ENCODE results near the gene CAPZA1. TPM values are rescaled to one million over a fixed set of nuclear protein-coding genes. Genes with fewer than 3 reads are reported as not detected.
A peak's percentile ranks its signal among the peaks of the same experiment; 100 is the strongest.

The CAPZA1 gene
- polyA plus RNA-seq, 1 of the 3 experiments (the other 2 are of a cell fraction), result 50.8 TPM

- no peak for TF ChIP-seq REST (IDR thresholded peaks at IDR 0.05; ENCODE audit: low read depth, low read length)
- peak; percentile 0; the same call in 1 of the 2 replicates for TF ChIP-seq JUND (IDR thresholded peaks at IDR 0.05)
- TF ChIP-seq FOXM1 (IDR thresholded peaks at IDR 0.05; ENCODE audit: low read depth), result no peak
- peak; percentile 8; the same call in 1 of the 2 replicates for TF ChIP-seq TCF12 (IDR thresholded peaks at IDR 0.05)
- TF ChIP-seq CHD2 (IDR thresholded peaks at IDR 0.05; ENCODE audit: low read length, partially characterized antibody), result peak; percentile 20
- no peak for TF ChIP-seq YY1 (IDR thresholded peaks at IDR 0.05; ENCODE audit: low read depth)
- 0 out of 2 replicates have a peak, but pooled peaks have one; percentile 4 for TF ChIP-seq ELF1 (IDR thresholded peaks at IDR 0.05)
- TF ChIP-seq CTCF (IDR thresholded peaks at IDR 0.05), result no peak
- TF ChIP-seq RAD21 (IDR thresholded peaks at IDR 0.05; ENCODE audit: low read length), result no peak
- no peak for TF ChIP-seq TEAD4 (IDR thresholded peaks at IDR 0.05; ENCODE audit: borderline replicate concordance, insufficient read depth)
- no peak for TF ChIP-seq NRF1 (IDR thresholded peaks at IDR 0.05; ENCODE audit: low read depth, low read length)
Measured at GRCh38 chr1:112674440-112674985, 54.9 kb downstream of the CAPZA1 start, which contains the start of gene MOV10 (continued).

GRCh38 chr1:112674986-112675727 lies 55.5 kb downstream of the CAPZA1 start:
- Histone ChIP-seq H2AFZ (ENCODE audit: low read depth) (peak overlapping the region; percentile 60), H3K27me3 (ENCODE audit: insufficient read depth) (no peaks in the 10 kb centered on the region), H3K27ac (ENCODE audit: low read depth in 2 of 2, low read length in 1 of 2) (peak overlapping the region; percentile 75 to 94), H3F3A (replicated peaks; ENCODE audit: insufficient read depth) (peaks cover 22% of the 10 kb centered on the region), H3K9me3 (no peaks in the 10 kb centered on the region), H3K4me3 (ENCODE audit: low read depth in 2 of 2, low read length in 1 of 2) (peak overlapping the region; percentile 79 to 89), H3K79me2 (ENCODE audit: insufficient read depth) (peaks cover 44% of the 10 kb centered on the region), H3K4me2 (peak overlapping the region; percentile 80), H3K9me2 (no peaks in the 10 kb centered on the region), H3K9ac (peak overlapping the region; percentile 88), H3K36me3 (replicated peaks in 1 of 2; ENCODE audit: control insufficient read depth in 1 of 2, insufficient read depth in 2 of 2, low read length in 1 of 2) (peaks cover 18 to 23% of the 10 kb centered on the region in 2 experiments), H4K20me1 (ENCODE audit: insufficient read depth) (no peaks in the 10 kb centered on the region), H3K4me1 (ENCODE audit: control insufficient read depth in 1 of 2, insufficient read depth in 2 of 2, low read depth in 1 of 2, low read length in 1 of 2) (peaks cover 11 to 12% of the 10 kb centered on the region in 2 experiments; a peak in 3 of 4 replicates)
- POLR2A ChIA-PET, result interaction anchor here (0.5 to 2.1 kb wide), 17 partner anchors 11 to 364 kb away, joined by 3 to 14 read pairs (median 5); partner anchors contain the start of genes CAPZA1, CTTNBP2NL, PPM1J and RHOC
- 2% methylated on average over 21 of the region's 68 CpGs for WGBS (ENCODE audit: low lambda C conversion rate)
- DNase-seq, result peak; percentile 85
- TF ChIP-seq CTCF (IDR thresholded peaks at IDR 0.05) (0 out of 2 replicates have a peak, but pooled peaks have one; percentile 16), CHD2 (IDR thresholded peaks at IDR 0.05; ENCODE audit: low read length, partially characterized antibody) (peak; percentile 82), TAF1 (IDR thresholded peaks at IDR 0.05; ENCODE audit: borderline replicate concordance, low read depth, low read length) (peak; percentile 35; the same call in 1 of the 2 replicates), RXRA (IDR thresholded peaks at IDR 0.05; ENCODE audit: borderline replicate concordance, low read depth) (no peak), ZBTB33 (IDR thresholded peaks at IDR 0.05; ENCODE audit: borderline replicate concordance, low read depth) (0 out of 2 replicates have a peak, but pooled peaks have one; percentile 30), MXI1 (IDR thresholded peaks at IDR 0.05; ENCODE audit: low read depth, low read length) (0 out of 2 replicates have a peak, but pooled peaks have one; percentile 11), EP300 (IDR thresholded peaks at IDR 0.05; ENCODE audit: borderline replicate concordance in 1 of 2, low read depth in 1 of 2, low read length in 1 of 2) (peak in 1 of 2 experiments; percentile 20; a peak in 1 of 4 replicates), TEAD4 (IDR thresholded peaks at IDR 0.05; ENCODE audit: borderline replicate concordance, insufficient read depth) (no peak)
- CTCF ChIA-PET, result interaction anchor here (0.6 to 4.8 kb wide), 16 partner anchors 8 to 398 kb away, joined by 3 to 42 read pairs (median 4); partner anchors contain the start of genes CAPZA1, LRIG2, PPM1J and ST7L

All from SK-N-SH (cell line).